ENCODE measurements around the gene CCDC97. TPM values are rescaled to one million over a fixed set of nuclear protein-coding genes. Genes with fewer than 3 reads are reported as not detected.

The CCDC97 gene
- total and polyA plus RNA-seq, 2 of the 8 experiments (the other 6 are each of a cell fraction or from before 2014, with no cell fraction given): 19.8 to 27.1 TPM

- TF ChIP-seq EZH2 (IDR thresholded peaks at IDR 0.05; ENCODE audit: low read depth, low read length, severe bottlenecking) (no peak), MAX (IDR thresholded peaks at IDR 0.05) (no peak), TBP (IDR thresholded peaks at IDR 0.05; ENCODE audit: low read depth, low read length) (no peak), SIN3A (conservative IDR thresholded peaks at IDR 0.05 in 1 of 2, IDR thresholded peaks at IDR 0.05 in 1 of 2; ENCODE audit: low read depth in 1 of 2, low read length in 2 of 2) (no peak), HDAC2 (IDR thresholded peaks at IDR 0.05; ENCODE audit: borderline replicate concordance in 1 of 2, low read depth in 2 of 2, low read length in 2 of 2) (no peak), TCF12 (IDR thresholded peaks at IDR 0.05; ENCODE audit: low read depth, low read length) (no peak)
Observed at GRCh38 chr19:41359741-41360140, 49.8 kb downstream of the CCDC97 start (continued).

Measured in H1 (cell line).